Measurements from ENCODE around the gene LRRC28.
A peak's percentile ranks its signal among the peaks of the same experiment; 100 is the strongest.

LRRC28 gene

GRCh38 chr15:99322643-99323405 is 71.5 kb downstream of the LRRC28 start:
- H3K4me3 ChIP-seq (ENCODE audit: low read length), result no peak overlapping the region
- no peak for TF ChIP-seq CTCF (IDR thresholded peaks at IDR 0.05; ENCODE audit: insufficient read depth, low read depth, low read length, missing control alignments)
- DNase-seq (ENCODE audit: low read depth), result peak; percentile 43

DNA sequence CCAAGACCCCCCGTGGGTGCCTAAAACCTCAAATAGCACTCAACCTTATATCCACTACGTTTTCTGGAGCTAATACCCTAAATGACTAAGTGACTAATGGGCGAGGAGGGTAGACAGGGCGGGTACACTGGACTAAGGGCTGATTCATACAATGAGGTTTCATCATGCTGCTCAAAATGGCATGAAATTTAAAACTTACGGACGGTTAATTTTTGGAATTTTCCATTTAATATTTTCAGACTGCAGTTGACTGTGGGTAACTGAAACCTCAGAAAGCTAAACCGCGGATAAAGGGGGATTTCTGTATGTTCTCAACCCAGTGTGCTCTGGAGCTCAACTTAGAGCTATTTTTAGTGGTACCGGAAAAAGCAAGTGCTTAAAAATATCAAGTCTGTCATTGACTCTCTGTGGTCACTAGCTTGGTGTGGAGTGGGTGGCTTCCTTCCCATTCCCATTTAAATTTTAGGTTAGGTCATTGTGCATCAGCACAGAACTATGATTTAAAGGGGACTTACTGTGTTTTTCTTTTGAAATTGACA is 72.9 kb downstream of the LRRC28 start:
- peak; percentile 88 for DNase-seq (ENCODE audit: low read depth)
- peak overlapping the region; percentile 12 for H3K4me3 ChIP-seq (ENCODE audit: low read length)
- no peak for TF ChIP-seq CTCF (IDR thresholded peaks at IDR 0.05; ENCODE audit: insufficient read depth, low read depth, low read length, missing control alignments)

- no peak for DNase-seq (ENCODE audit: low read depth)
- H3K4me3 ChIP-seq (ENCODE audit: low read length), result no peak overlapping the region
- no peak for TF ChIP-seq CTCF (IDR thresholded peaks at IDR 0.05; ENCODE audit: insufficient read depth, low read depth, low read length, missing control alignments)
These were observed 73.4 kb downstream of the LRRC28 start for GRCh38 chr15:99324700-99325099.

DNA sequence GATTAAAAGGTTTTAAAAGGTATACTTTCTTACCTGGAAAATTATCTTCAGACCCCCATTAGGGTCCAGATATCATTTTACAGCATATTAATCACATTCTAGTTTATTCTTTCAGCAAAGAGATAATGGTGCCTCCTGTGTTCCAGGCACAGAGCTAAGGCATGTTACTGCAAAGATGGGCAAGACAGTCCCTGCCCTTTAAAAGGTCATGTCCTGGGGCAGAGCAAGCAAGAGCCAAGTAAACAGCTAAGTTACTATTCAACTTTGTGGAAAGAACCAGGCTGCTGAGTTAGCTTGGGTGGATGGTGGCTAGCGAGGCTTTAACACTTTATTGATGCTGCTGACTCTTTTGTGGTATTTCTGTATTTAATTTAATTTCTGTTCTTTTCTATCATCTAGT is 75.0 kb downstream of the LRRC28 start:
- DNase-seq (ENCODE audit: low read depth), result peak; percentile 79
- TF ChIP-seq CTCF (IDR thresholded peaks at IDR 0.05; ENCODE audit: insufficient read depth, low read depth, low read length, missing control alignments), result no peak
- no peak overlapping the region for H3K4me3 ChIP-seq (ENCODE audit: low read length)

- TF ChIP-seq CTCF (IDR thresholded peaks at IDR 0.05; ENCODE audit: insufficient read depth, low read depth, low read length, missing control alignments), result no peak
- no peak for DNase-seq (ENCODE audit: low read depth)
- no peak overlapping the region for H3K4me3 ChIP-seq (ENCODE audit: low read length)
These were observed 77.1 kb downstream of the LRRC28 start for GRCh38 chr15:99328106-99329072.

- no peak for TF ChIP-seq CTCF (IDR thresholded peaks at IDR 0.05; ENCODE audit: insufficient read depth, low read depth, low read length, missing control alignments)
- no peak for DNase-seq (ENCODE audit: low read depth)
- no peak overlapping the region for H3K4me3 ChIP-seq (ENCODE audit: low read length)
These were observed 80.1 kb downstream of the LRRC28 start for GRCh38 chr15:99331381-99331780.

All from epithelial cell of esophagus (primary cell).